Suprapubic skin (tissue), 4 donors: ENCODE data around the gene KRTAP5-4. TPM values are rescaled to one million over a fixed set of nuclear protein-coding genes. Genes with fewer than 3 reads are reported as not detected.
A peak's percentile ranks its signal among the peaks of the same experiment; 100 is the strongest.

Experiments used
- DNase-seq, 2 donors: peaks; one replicate each; pipeline ENCODE4 v3.0.0-alpha.2; 2019; ENCODE audit warnings: low spot score in 2 of 2
- H3K27ac ChIP-seq: fragments of 200-600 bp; sonication (generic); one replicate; pipeline ENCODE4 v1.5.1; 2019
- H3K27me3 ChIP-seq: fragments of 200-600 bp; sonication (generic); one replicate; pipeline ENCODE4 v1.5.1; 2019
- H3K36me3 ChIP-seq: fragments of 200-600 bp; sonication (generic); one replicate; pipeline ENCODE4 v1.5.1; 2019
- H3K4me1 ChIP-seq: fragments of 200-600 bp; sonication (generic); one replicate; pipeline ENCODE4 v1.5.1; 2019
- H3K4me3 ChIP-seq: fragments of 200-600 bp; sonication (generic); one replicate; pipeline ENCODE4 v1.5.1; 2019; ENCODE audit warnings: mild to moderate bottlenecking
- H3K9me3 ChIP-seq: fragments of 200-600 bp; sonication (generic); one replicate; pipeline ENCODE4 v1.5.1; 2019
- CTCF ChIP-seq, 2 donors: fragments of 200-600 bp in 1 of 2; fragments of 450-650 bp in 1 of 2; sonication (generic) in 1 of 2; IDR thresholded peaks; one replicate each; pipeline ENCODE4 v1.5.1; 2016 to 2019; ENCODE audit warnings: antibody characterized with exemption in 2 of 2, mild to moderate bottlenecking in 1 of 2, moderate library complexity in 1 of 2
- EP300 ChIP-seq: sonication (generic); formaldehyde crosslinking; IDR thresholded peaks from one replicate; pipeline ENCODE4 v1.6.1; 2017; ENCODE audit warnings: antibody characterized with exemption
- POLR2A ChIP-seq, 2 donors: fragments of 450-650 bp; IDR thresholded peaks; one replicate each; pipeline ENCODE4 v1.6.1; 2017; ENCODE audit warnings: antibody characterized with exemption in 2 of 2, mild to moderate bottlenecking in 2 of 2, moderate library complexity in 2 of 2
- POLR2AphosphoS5 ChIP-seq, 3 donors: sonication (generic); formaldehyde crosslinking; IDR thresholded peaks; one replicate each; pipeline ENCODE4 v1.6.1; 2017; ENCODE audit warnings: antibody characterized with exemption in 3 of 3
- WGBS: methylation state at CpG from one replicate; pipeline ENCODE4 v1.1.5; 2018; 5-methylcytosine and 5-hydroxymethylcytosine counted together
- total RNA-seq, 4 donors: library from RNA; depleted of rRNA; stranded (reverse); fragments of >200 nt; gene quantifications; one replicate each; pipeline ENCODE4 v1.1.0, GENCODE V29; 2016

The KRTAP5-4 gene
- total RNA-seq, 4 donors from 2014 or later, result 0.55 to 3.6 (median 3.5) TPM; not detected in 1

- Histone ChIP-seq H3K36me3 (no peaks in the 10 kb centered on the region), H3K27ac (no peak overlapping the region), H3K4me3 (no peak overlapping the region), H3K4me1 (peaks cover 17% of the 10 kb centered on the region), H3K27me3 (peaks cover 73% of the 10 kb centered on the region), H3K9me3 (no peaks in the 10 kb centered on the region)
- 79% methylated on average over 8 of the region's 8 CpGs for WGBS
- DNase-seq, result no peak
- no peak for TF ChIP-seq CTCF (IDR thresholded peaks at IDR 0.05)
- no peak for TF ChIP-seq POLR2AphosphoS5 (IDR thresholded peaks at IDR 0.05)
- TF ChIP-seq EP300, result no peak
- no peak for TF ChIP-seq POLR2A (IDR thresholded peaks at IDR 0.05)
These were observed 16.4 kb upstream of the KRTAP5-4 start for GRCh38 chr11:1638344-1638743.

- Histone ChIP-seq H3K9me3 (no peaks in the 10 kb centered on the region), H3K4me3 (no peak overlapping the region), H3K4me1 (peaks cover 17% of the 10 kb centered on the region), H3K27me3 (peaks cover 71% of the 10 kb centered on the region), H3K36me3 (no peaks in the 10 kb centered on the region), H3K27ac (no peak overlapping the region)
- TF ChIP-seq POLR2AphosphoS5 (IDR thresholded peaks at IDR 0.05) (no peak), CTCF (IDR thresholded peaks at IDR 0.05) (no peak), EP300 (no peak), POLR2A (IDR thresholded peaks at IDR 0.05) (no peak)
- WGBS, result 86% methylated on average over 2 of the region's 2 CpGs
- no peak for DNase-seq
These were observed 15.7 kb upstream of the KRTAP5-4 start for GRCh38 chr11:1637628-1638027.

GRCh38 chr11:1636291-1636950, 14.5 kb upstream of the KRTAP5-4 start:
- peaks cover 78% of the 10 kb centered on the region for H3K27me3 ChIP-seq
- no peaks in the 10 kb centered on the region for H3K36me3 ChIP-seq
- TF ChIP-seq EP300, result no peak
- no peak for TF ChIP-seq POLR2A (IDR thresholded peaks at IDR 0.05)
- TF ChIP-seq CTCF (IDR thresholded peaks at IDR 0.05), result no peak
- no peak for TF ChIP-seq POLR2AphosphoS5 (IDR thresholded peaks at IDR 0.05)
- no peaks in the 10 kb centered on the region for H3K9me3 ChIP-seq
- 92% methylated on average over 19 of the region's 19 CpGs for WGBS
- H3K27ac ChIP-seq, result no peak overlapping the region
- peak in 1 of 2 donors; percentile 24 for DNase-seq
- H3K4me3 ChIP-seq, result no peak overlapping the region
- peaks cover 17% of the 10 kb centered on the region for H3K4me1 ChIP-seq

- Histone ChIP-seq H3K4me3 (no peak overlapping the region), H3K27ac (no peak overlapping the region), H3K27me3 (peaks cover 71% of the 10 kb centered on the region), H3K4me1 (peaks cover 5% of the 10 kb centered on the region), H3K9me3 (no peaks in the 10 kb centered on the region), H3K36me3 (no peaks in the 10 kb centered on the region)
- no peak for DNase-seq
- 88% methylated on average over 10 of the region's 10 CpGs for WGBS
- no peak for TF ChIP-seq EP300
- no peak for TF ChIP-seq POLR2AphosphoS5 (IDR thresholded peaks at IDR 0.05)
- no peak for TF ChIP-seq CTCF (IDR thresholded peaks at IDR 0.05)
- no peak for TF ChIP-seq POLR2A (IDR thresholded peaks at IDR 0.05)
These were observed 11.9 kb upstream of the KRTAP5-4 start for GRCh38 chr11:1633864-1634263.

GRCh38 chr11:1632053-1632714, 10.2 kb upstream of the KRTAP5-4 start:
- Histone ChIP-seq H3K27me3 (peaks cover 71% of the 10 kb centered on the region), H3K36me3 (no peaks in the 10 kb centered on the region), H3K4me3 (no peak overlapping the region), H3K27ac (no peak overlapping the region), H3K4me1 (no peaks in the 10 kb centered on the region), H3K9me3 (no peaks in the 10 kb centered on the region)
- TF ChIP-seq POLR2AphosphoS5 (IDR thresholded peaks at IDR 0.05), result no peak
- TF ChIP-seq EP300, result no peak
- no peak for TF ChIP-seq POLR2A (IDR thresholded peaks at IDR 0.05)
- TF ChIP-seq CTCF (IDR thresholded peaks at IDR 0.05), result no peak
- DNase-seq, result no peak
- WGBS, result 37% methylated on average over 5 of the region's 11 CpGs
